ENCODE data around the gene CRISP2.

The CRISP2 gene

GRCh38 chr6:49653438-49653837 is 59.9 kb downstream of the CRISP2 start:
- no peak for DNase-seq

- no peak for DNase-seq
Measured at GRCh38 chr6:49651239-49651638, 62.1 kb downstream of the CRISP2 start.

GRCh38 chr6:49649988-49650387 is 63.4 kb downstream of the CRISP2 start:
- no peak for DNase-seq

- DNase-seq, result no peak
Measured at GRCh38 chr6:49648036-49648435, 65.3 kb downstream of the CRISP2 start.

- DNase-seq, result no peak
Measured at GRCh38 chr6:49647476-49647875, 65.9 kb downstream of the CRISP2 start.

- no peak for DNase-seq
Measured at GRCh38 chr6:49646942-49647341, 66.4 kb downstream of the CRISP2 start.

GRCh38 chr6:49646130-49646824 is 67.1 kb downstream of the CRISP2 start:
- no peak for DNase-seq

- no peak for DNase-seq
Measured at GRCh38 chr6:49645139-49645538, 68.2 kb downstream of the CRISP2 start.
